ENCODE data around the gene RBM47.

DNA sequence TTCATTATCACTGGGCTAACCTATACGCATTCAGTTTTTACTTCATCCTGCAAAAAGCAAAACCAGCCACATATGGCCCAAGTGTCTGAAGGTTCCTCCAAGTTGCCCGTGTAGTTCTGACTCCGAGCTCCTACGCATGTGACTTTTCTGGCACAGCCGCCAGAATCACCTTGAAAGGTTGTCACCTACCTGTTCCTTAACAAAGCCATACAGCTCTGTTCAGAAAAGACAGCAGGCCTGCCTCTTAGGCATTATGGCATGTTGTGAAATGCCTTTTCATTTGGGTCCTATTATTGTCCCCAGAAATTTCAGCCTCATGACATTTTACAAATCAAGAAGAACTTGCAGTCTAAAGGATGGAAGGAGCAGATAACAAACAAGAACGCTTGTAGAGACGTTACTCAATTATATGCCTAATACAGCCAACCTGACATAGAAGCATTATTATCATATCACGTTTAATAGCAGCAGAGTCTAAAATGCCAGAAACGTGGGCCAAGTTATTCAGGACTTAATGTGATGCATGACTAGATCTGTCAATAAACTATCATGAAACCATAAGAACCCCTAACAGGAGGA is 118.5 kb downstream of the RBM47 start:
- TF ChIP-seq, protein P1, sequence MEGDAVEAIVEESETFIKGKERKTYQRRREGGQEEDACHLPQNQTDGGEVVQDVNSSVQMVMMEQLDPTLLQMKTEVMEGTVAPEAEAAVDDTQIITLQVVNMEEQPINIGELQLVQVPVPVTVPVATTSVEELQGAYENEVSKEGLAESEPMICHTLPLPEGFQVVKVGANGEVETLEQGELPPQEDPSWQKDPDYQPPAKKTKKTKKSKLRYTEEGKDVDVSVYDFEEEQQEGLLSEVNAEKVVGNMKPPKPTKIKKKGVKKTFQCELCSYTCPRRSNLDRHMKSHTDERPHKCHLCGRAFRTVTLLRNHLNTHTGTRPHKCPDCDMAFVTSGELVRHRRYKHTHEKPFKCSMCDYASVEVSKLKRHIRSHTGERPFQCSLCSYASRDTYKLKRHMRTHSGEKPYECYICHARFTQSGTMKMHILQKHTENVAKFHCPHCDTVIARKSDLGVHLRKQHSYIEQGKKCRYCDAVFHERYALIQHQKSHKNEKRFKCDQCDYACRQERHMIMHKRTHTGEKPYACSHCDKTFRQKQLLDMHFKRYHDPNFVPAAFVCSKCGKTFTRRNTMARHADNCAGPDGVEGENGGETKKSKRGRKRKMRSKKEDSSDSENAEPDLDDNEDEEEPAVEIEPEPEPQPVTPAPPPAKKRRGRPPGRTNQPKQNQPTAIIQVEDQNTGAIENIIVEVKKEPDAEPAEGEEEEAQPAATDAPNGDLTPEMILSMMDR (conservative IDR thresholded peaks at IDR 0.05 in 1 of 2, IDR thresholded peaks at IDR 0.05 in 1 of 2; ENCODE audit: low read depth in 1 of 2, low read length in 2 of 2), result no peak
- no peak for TF ChIP-seq EZH2 (IDR thresholded peaks at IDR 0.05; ENCODE audit: low read length, missing control alignments)
